HL-60/S4 treated with phorbol 12-myristate 13-acetate at 8.2 ng/mL for 4 days and 3 days (cell line): ENCODE results near the gene TMEM91.
"Not testable (repeated sequence)": the region's sequence is repeated elsewhere in the genome, so short reads cannot be mapped to it uniquely, and the experiment has no call there.

ENCODE experiments used
- in situ Hi-C: fragments of 300-500 bp; cut with MboI; formaldehyde crosslinking; loops from 2 replicates; pipeline ENCODE4 v1.15.0; 2022; ENCODE audit warnings: low sequenced_read_pairs

TMEM91 gene

GRCh38 chr19:41376241-41376997 is at the start of gene TMEM91:
TSS of gene TMEM91 (plus strand) at chr19:41376533. CDS start at chr19:41378310, 1,777 bp downstream.
- in situ Hi-C loops, result no loop called here

GRCh38 chr19:41327076-41327575 is 49.2 kb upstream of the TMEM91 start:
- in situ Hi-C loops, result no loop called here

GRCh38 chr19:41327576-41328156 is 48.7 kb upstream of the TMEM91 start:
- in situ Hi-C loops, result no loop called here

GRCh38 chr19:41328157-41328841 is 48.0 kb upstream of the TMEM91 start:
- in situ Hi-C loops, result no loop called here

GRCh38 chr19:41328842-41329225 is 47.5 kb upstream of the TMEM91 start:
- in situ Hi-C loops, result no loop called here

GRCh38 chr19:41330481-41330880 is 45.9 kb upstream of the TMEM91 start:
- in situ Hi-C loops, result no loop called here

GRCh38 chr19:41330946-41331678 is 45.2 kb upstream of the TMEM91 start:
- in situ Hi-C loops, result no loop called here

GRCh38 chr19:41332000-41332399 is 44.3 kb upstream of the TMEM91 start:
- in situ Hi-C loops, result no loop called here

- in situ Hi-C loops, result no loop called here
Measured at GRCh38 chr19:41332468-41332867, 43.9 kb upstream of the TMEM91 start.

- in situ Hi-C loops, result no loop called here
Measured at GRCh38 chr19:41334793-41335192, 41.5 kb upstream of the TMEM91 start.

- in situ Hi-C loops, result no loop called here
Measured at GRCh38 chr19:41335467-41335866, 40.9 kb upstream of the TMEM91 start.

GRCh38 chr19:41339936-41340335 is 36.4 kb upstream of the TMEM91 start:
- in situ Hi-C loops, result no loop called here

GRCh38 chr19:41341669-41342490 is 34.5 kb upstream of the TMEM91 start:
- in situ Hi-C loops, result no loop called here

GRCh38 chr19:41344162-41344561 is 32.2 kb upstream of the TMEM91 start:
- in situ Hi-C loops, result no loop called here

GRCh38 chr19:41346916-41347315 is 29.4 kb upstream of the TMEM91 start:
- in situ Hi-C loops, result not testable (repeated sequence)

- in situ Hi-C loops, result no loop called here
Measured at GRCh38 chr19:41350735-41351338, 25.5 kb upstream of the TMEM91 start.

- in situ Hi-C loops, result no loop called here
Measured at GRCh38 chr19:41351339-41352245, 24.7 kb upstream of the TMEM91 start.

GRCh38 chr19:41352279-41352608 is 24.1 kb upstream of the TMEM91 start:
- in situ Hi-C loops, result no loop called here
